ENCODE measurements around the gene SLC1A2. TPM values are rescaled to one million over a fixed set of nuclear protein-coding genes. Genes with fewer than 3 reads are reported as not detected.

The SLC1A2 gene
- total RNA-seq, 2 donors from 2014 or later, result 0.54 to 0.78 TPM

GRCh38 chr11:35359321-35360054 lies 59.9 kb downstream of the SLC1A2 start:
- ATAC-seq (ENCODE audit: insufficient number of reproducible peaks, low FRiP score, low read depth) (no peak), DNase-seq (ENCODE audit: low spot score) (no peak)
- Histone ChIP-seq H3K27me3 (replicated peaks; ENCODE audit: insufficient read depth) (no peaks in the 10 kb centered on the region), H3K36me3 (no peaks in the 10 kb centered on the region), H3K4me3 (no peak overlapping the region), H3K4me1 (ENCODE audit: control insufficient read depth in 1 of 2, low read depth in 2 of 2) (peaks cover 24 to 28% of the 10 kb centered on the region in 2 donors), H3K9me3 (no peaks in the 10 kb centered on the region), H3K27ac (peak overlapping the region; percentile 9 to 45)
- TF ChIP-seq CTCF (IDR thresholded peaks at IDR 0.05), result no peak

GRCh38 chr11:35358391-35358790 lies 61.0 kb downstream of the SLC1A2 start:
- peak overlapping the region in 1 of 2 donors; percentile 28 for H3K27ac ChIP-seq
- no peak for DNase-seq (ENCODE audit: low spot score)

GRCh38 chr11:35357923-35358322 lies 61.4 kb downstream of the SLC1A2 start:
- Histone ChIP-seq H3K4me1 (ENCODE audit: control insufficient read depth in 1 of 2, low read depth in 2 of 2) (peaks cover 12 to 14% of the 10 kb centered on the region in 2 donors), H3K9me3 (no peaks in the 10 kb centered on the region), H3K27ac (no peak overlapping the region), H3K4me3 (no peak overlapping the region), H3K36me3 (no peaks in the 10 kb centered on the region), H3K27me3 (replicated peaks; ENCODE audit: insufficient read depth) (no peaks in the 10 kb centered on the region)
- no peak for TF ChIP-seq CTCF (IDR thresholded peaks at IDR 0.05)
- no peak for ATAC-seq (ENCODE audit: insufficient number of reproducible peaks, low FRiP score, low read depth)
- no peak for DNase-seq (ENCODE audit: low spot score)

More at GRCh38 chr11:35358391-35358790, 61.0 kb downstream of the SLC1A2 start:
- Histone ChIP-seq H3K4me3 (no peak overlapping the region), H3K36me3 (no peaks in the 10 kb centered on the region), H3K9me3 (no peaks in the 10 kb centered on the region), H3K27me3 (replicated peaks; ENCODE audit: insufficient read depth) (no peaks in the 10 kb centered on the region), H3K4me1 (ENCODE audit: control insufficient read depth in 1 of 2, low read depth in 2 of 2) (peaks cover 17 to 19% of the 10 kb centered on the region in 2 donors)
- TF ChIP-seq CTCF (IDR thresholded peaks at IDR 0.05), result no peak
- no peak for ATAC-seq (ENCODE audit: insufficient number of reproducible peaks, low FRiP score, low read depth)

GRCh38 chr11:35355102-35355749 lies 64.1 kb downstream of the SLC1A2 start:
- no peak for TF ChIP-seq CTCF (IDR thresholded peaks at IDR 0.05)
- Histone ChIP-seq H3K27ac (no peak overlapping the region), H3K4me1 (ENCODE audit: control insufficient read depth in 1 of 2, low read depth in 2 of 2) (peaks cover 11% of the 10 kb centered on the region in 2 donors), H3K27me3 (replicated peaks; ENCODE audit: insufficient read depth) (no peaks in the 10 kb centered on the region), H3K4me3 (no peak overlapping the region), H3K9me3 (no peaks in the 10 kb centered on the region), H3K36me3 (no peaks in the 10 kb centered on the region)
- ATAC-seq (ENCODE audit: insufficient number of reproducible peaks, low FRiP score, low read depth) (no peak), DNase-seq (ENCODE audit: low spot score) (no peak)

- no peak for DNase-seq (ENCODE audit: low spot score)
- no peak overlapping the region for H3K4me3 ChIP-seq
- no peaks in the 10 kb centered on the region for H3K9me3 ChIP-seq
- no peak for TF ChIP-seq CTCF (IDR thresholded peaks at IDR 0.05)
- no peaks in the 10 kb centered on the region for H3K27me3 ChIP-seq (replicated peaks; ENCODE audit: insufficient read depth)
- no peak for ATAC-seq (ENCODE audit: insufficient number of reproducible peaks, low FRiP score, low read depth)
- peaks cover 5 to 7% of the 10 kb centered on the region in 2 donors for H3K4me1 ChIP-seq (ENCODE audit: control insufficient read depth in 1 of 2, low read depth in 2 of 2)
- H3K36me3 ChIP-seq, result no peaks in the 10 kb centered on the region
- H3K27ac ChIP-seq, result no peak overlapping the region
Measured at GRCh38 chr11:35354644-35355043, 64.7 kb downstream of the SLC1A2 start.
